SK-N-MC (cell line): ENCODE results near the gene R3HDML.

Experiments
- EZH2 ChIP-seq: fragments of 200-600 bp; sonication (generic); IDR thresholded peaks from one replicate; pipeline ENCODE4 v1.6.1; 2017; ENCODE audit warnings: antibody characterized with exemption
- FOXP2 ChIP-seq: optimal IDR thresholded peaks from 2 replicates; pipeline ENCODE3; 2011; ENCODE audit warnings: mild to moderate bottlenecking, moderate library complexity; ENCODE audit not compliant: insufficient read depth; ENCODE audit errors: extremely low read length, control extremely low read depth
- POLR2AphosphoS5 ChIP-seq: IDR thresholded peaks from 2 replicates; pipeline ENCODE4 v1.6.1; 2012; ENCODE audit warnings: mild to moderate bottlenecking, low read depth, low read length, borderline replicate concordance

- TF ChIP-seq EZH2 (no peak), POLR2AphosphoS5 (no peak), FOXP2 (no peak)
Observed at GRCh38 chr20:44400671-44400969, 63.8 kb downstream of the R3HDML start.
